Adrenal gland (tissue), 12 donors: Measurements from ENCODE around the gene KLK10. TPM values are rescaled to one million over a fixed set of nuclear protein-coding genes. Genes with fewer than 3 reads are reported as not detected.
"Not testable (repeated sequence)": the region's sequence is repeated elsewhere in the genome, so short reads cannot be mapped to it uniquely, and the experiment has no call there.

Experiments
- DNase-seq, 7 donors: peaks; one replicate each; pipeline ENCODE4 v3.0.0-alpha.2; 2019 to 2020
- H3K27ac ChIP-seq, 5 donors: fragments of 200-600 bp; sonication (generic) in 4 of 5; 1 replicate in 3 of 5; 2 replicates in 2 of 5; pipeline versions ENCODE4 v1.5.1 to v1.8.0; 2016 to 2020; ENCODE audit warnings: mild to moderate bottlenecking in 1 of 5
- H3K27me3 ChIP-seq: fragments of 200-600 bp; 2 replicates; pipeline ENCODE4 v1.8.0; 2021
- H3K36me3 ChIP-seq, 2 donors: fragments of 200-600 bp; replicated peaks in 1 of 2; 1 replicate in 1 of 2; 2 replicates in 1 of 2; pipeline versions ENCODE4 v1.5.1 to v1.8.0; 2018 to 2022
- H3K4me1 ChIP-seq, 2 donors: fragments of 200-600 bp; replicated peaks in 1 of 2; 1 replicate in 1 of 2; 2 replicates in 1 of 2; pipeline versions ENCODE4 v1.5.1 to v1.8.0; 2018 to 2021
- H3K4me3 ChIP-seq, 4 donors: fragments of 200-600 bp; sonication (generic) in 3 of 4; one replicate each; pipeline ENCODE4 v1.5.1; 2016 to 2018
- H3K9me3 ChIP-seq, 3 donors: fragments of 200-600 bp; sonication (generic) in 1 of 3; replicated peaks in 1 of 3; 1 replicate in 2 of 3; 2 replicates in 1 of 3; pipeline versions ENCODE4 v1.5.1 to v1.8.0; 2016 to 2021
- POLR2A ChIP-seq, 2 donors: fragments of 450-650 bp; IDR thresholded peaks; one replicate each; pipeline ENCODE4 v1.6.1; 2017; ENCODE audit warnings: antibody characterized with exemption in 2 of 2, mild to moderate bottlenecking in 2 of 2, moderate library complexity in 1 of 2
- WGBS, 4 donors: extraction: QIAGEN DNeasy Blood & Tissue Kit in 2 of 4; methylation state at CpG; one replicate each; pipeline versions ENCODE4 v1.1.5 to v1.1.7; 2013 to 2017; 5-methylcytosine and 5-hydroxymethylcytosine counted together
- intact Hi-C, 2 donors: fragments of 100-400 bp; cut with DNase I; formaldehyde crosslinking; loops; one replicate each; pipeline versions ENCODE4 v1.14.1 to v1.15.0; 2022 to 2023
- polyA plus RNA-seq, 3 donors: library from polyadenylated mRNA; stranded (reverse); fragments of 200-250 nt in 2 of 3; fragments of 350-450 nt in 1 of 3; fragmentation: Illumina TruSeq in 1 of 3; extraction: RNeasy Lipid Tissue Mini Kit (QIAGEN cat#74804) in 1 of 3; gene quantifications; one replicate each; pipeline ENCODE4 v1.2.3, GENCODE V29; 2013 to 2014
- total RNA-seq, 9 donors: library from RNA; depleted of rRNA in 4 of 9; stranded (reverse); fragments of >200 nt in 4 of 9; fragments of 120-200 nt in 1 of 9; fragmentation: NEBNext Ultra II Directional in 1 of 9; extraction: Animal tissue kit (Norgen Biotek cat#: 25700) in 1 of 9; gene quantifications; one replicate each; pipeline versions ENCODE4 v1.1.0 to v1.2.4, GENCODE V29; 2013 to 2023
- TF ChIP-seq, protein P1 (sequence below), 6 experiments: fragments of 450-650 bp in 4 of 6; fragments of 200-600 bp in 2 of 6; sonication (generic) in 1 of 6; IDR thresholded peaks; 1 replicate in 5 of 6; 2 replicates in 1 of 6; pipeline versions ENCODE4 v1.5.1 to v1.8.0; 2016 to 2021; ENCODE audit warnings: antibody characterized with exemption in 6 of 6, mild to moderate bottlenecking in 2 of 6, moderate library complexity in 1 of 6
- donor health status: healthy with polysubstance abuse.
- donor health status: Bipolar disorder and iron deficiency.
- donor health status: DM: yes; HTN: yes; CAD: no.
- donor health status: DM: no; HTN: no; CAD: no.
- donor health status: DM: no; HTN: no; CAD: no.
- donor health status: DM: yes; HTN: yes; CAD: no.

Gene KLK10
- total and polyA plus RNA-seq, 12 donors: 0.23 to 1.4 (median 0.38) TPM; not detected in 6

DNA sequence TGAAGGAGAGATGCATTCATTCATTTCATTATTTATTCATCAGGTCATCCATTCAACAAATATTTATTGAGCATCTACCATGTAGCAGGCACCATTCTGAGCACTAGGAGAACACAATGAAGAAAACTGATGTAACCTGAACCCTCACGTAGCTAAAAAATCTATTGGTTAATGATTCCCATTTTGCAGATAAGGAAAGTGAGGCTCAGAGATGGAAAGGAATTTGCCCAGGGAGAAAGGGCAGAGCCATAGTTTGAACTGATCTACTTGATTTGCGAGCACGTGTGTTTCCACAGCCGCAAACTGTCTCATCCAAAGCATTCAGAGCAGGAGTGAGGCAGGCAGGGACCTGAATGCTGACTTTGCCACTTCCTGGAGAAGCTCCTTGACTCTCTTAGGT is 20.8 kb downstream of the KLK10 start:
- no peak for TF ChIP-seq POLR2A (IDR thresholded peaks at IDR 0.05)
- TF ChIP-seq, protein P1, sequence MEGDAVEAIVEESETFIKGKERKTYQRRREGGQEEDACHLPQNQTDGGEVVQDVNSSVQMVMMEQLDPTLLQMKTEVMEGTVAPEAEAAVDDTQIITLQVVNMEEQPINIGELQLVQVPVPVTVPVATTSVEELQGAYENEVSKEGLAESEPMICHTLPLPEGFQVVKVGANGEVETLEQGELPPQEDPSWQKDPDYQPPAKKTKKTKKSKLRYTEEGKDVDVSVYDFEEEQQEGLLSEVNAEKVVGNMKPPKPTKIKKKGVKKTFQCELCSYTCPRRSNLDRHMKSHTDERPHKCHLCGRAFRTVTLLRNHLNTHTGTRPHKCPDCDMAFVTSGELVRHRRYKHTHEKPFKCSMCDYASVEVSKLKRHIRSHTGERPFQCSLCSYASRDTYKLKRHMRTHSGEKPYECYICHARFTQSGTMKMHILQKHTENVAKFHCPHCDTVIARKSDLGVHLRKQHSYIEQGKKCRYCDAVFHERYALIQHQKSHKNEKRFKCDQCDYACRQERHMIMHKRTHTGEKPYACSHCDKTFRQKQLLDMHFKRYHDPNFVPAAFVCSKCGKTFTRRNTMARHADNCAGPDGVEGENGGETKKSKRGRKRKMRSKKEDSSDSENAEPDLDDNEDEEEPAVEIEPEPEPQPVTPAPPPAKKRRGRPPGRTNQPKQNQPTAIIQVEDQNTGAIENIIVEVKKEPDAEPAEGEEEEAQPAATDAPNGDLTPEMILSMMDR (IDR thresholded peaks at IDR 0.05): no peak
- Histone ChIP-seq H3K4me1 (no peaks in the 10 kb centered on the region), H3K9me3 (no peaks in the 10 kb centered on the region), H3K27ac (no peak overlapping the region), H3K36me3 (no peaks in the 10 kb centered on the region), H3K27me3 (peaks cover 22% of the 10 kb centered on the region), H3K4me3 (no peak overlapping the region)
- WGBS, 4 donors: 55 to 82% (median 65%) methylated on average over 4 of the region's 4 CpGs
- intact Hi-C loops: no loop called here
- DNase-seq: no peak

DNA sequence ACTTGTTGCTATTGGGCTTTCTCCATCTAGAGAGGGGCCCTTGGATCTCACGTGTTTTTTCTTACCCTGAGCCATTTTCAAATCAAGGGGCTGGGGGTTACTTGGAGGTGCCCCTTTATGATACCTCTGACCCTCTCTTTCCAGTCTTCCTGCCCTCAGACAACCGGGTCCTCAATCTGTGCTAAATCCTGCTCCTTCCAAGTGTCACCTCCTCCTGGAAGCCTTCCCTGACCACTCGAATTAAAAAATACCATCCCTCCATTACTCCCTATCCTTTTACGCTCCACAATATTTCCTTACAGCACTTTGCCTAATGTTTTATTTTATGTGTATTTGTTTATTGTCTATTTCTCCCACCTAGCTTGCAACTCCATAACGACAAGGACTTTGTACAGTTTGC is 21.4 kb downstream of the KLK10 start:
- Histone ChIP-seq H3K27ac (no peak overlapping the region), H3K36me3 (no peaks in the 10 kb centered on the region), H3K9me3 (no peaks in the 10 kb centered on the region), H3K27me3 (peaks cover 18% of the 10 kb centered on the region), H3K4me1 (no peaks in the 10 kb centered on the region), H3K4me3 (no peak overlapping the region)
- no peak for DNase-seq
- 58 to 66% (median 59%) methylated on average over 5 of the region's 5 CpGs for WGBS, 4 donors
- no peak for TF ChIP-seq POLR2A (IDR thresholded peaks at IDR 0.05)
- TF ChIP-seq, protein P1 (IDR thresholded peaks at IDR 0.05): no peak
- intact Hi-C loops: no loop called here

DNA sequence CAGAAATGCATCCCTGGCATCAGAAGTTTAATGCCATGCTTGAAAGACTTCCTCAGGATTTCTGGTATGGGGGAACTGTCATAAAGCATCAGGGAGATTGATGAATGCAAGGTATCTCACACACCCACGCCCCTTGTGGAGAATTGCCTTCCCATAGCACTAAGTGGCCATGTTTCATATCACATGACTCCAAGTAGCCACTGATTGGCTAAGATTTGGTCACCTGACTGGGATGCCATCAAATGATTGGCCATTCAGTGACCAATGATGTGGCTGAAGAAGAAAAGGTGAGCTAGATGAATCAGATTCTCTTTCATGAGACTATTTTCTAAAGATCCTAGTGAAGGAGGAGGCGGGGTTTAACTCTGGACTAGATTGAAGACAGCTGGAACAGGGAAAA is 25.4 kb downstream of the KLK10 start:
- no peak for DNase-seq
- H3K27me3 ChIP-seq: no peaks in the 10 kb centered on the region
- no peaks in the 10 kb centered on the region for H3K9me3 ChIP-seq
- no peak overlapping the region for H3K4me3 ChIP-seq
- no peak overlapping the region for H3K27ac ChIP-seq
- no peak for TF ChIP-seq POLR2A (IDR thresholded peaks at IDR 0.05)
- TF ChIP-seq, protein P1 (IDR thresholded peaks at IDR 0.05): no peak
- no peaks in the 10 kb centered on the region for H3K36me3 ChIP-seq
- H3K4me1 ChIP-seq: no peaks in the 10 kb centered on the region
- WGBS, 4 donors: 72 to 85% (median 75%) methylated on average over 2 of the region's 2 CpGs
- intact Hi-C loops: no loop called here

DNA sequence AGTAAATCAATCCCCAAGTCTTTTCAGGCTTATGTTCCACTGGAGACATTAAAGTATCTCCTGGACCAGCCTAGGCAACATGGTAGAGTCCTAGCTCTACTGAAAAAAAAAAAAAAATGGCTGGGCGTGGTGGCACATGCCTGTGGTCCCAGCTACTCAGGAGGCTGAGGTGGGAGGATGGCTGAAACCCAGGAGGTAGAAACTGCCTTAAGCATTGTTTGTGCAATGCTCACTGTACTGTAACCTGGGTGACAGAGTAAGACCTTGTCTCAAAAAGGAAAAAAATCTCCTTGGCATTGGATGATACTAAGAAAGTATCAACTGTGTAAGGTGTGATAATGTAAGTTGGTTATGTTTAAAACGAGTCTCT is 26.9 kb downstream of the KLK10 start:
- H3K9me3 ChIP-seq: no peaks in the 10 kb centered on the region
- WGBS, 4 donors: 55 to 65% (median 60%) methylated on average over 2 of the region's 2 CpGs
- TF ChIP-seq, protein P1 (IDR thresholded peaks at IDR 0.05): no peak
- no peak for TF ChIP-seq POLR2A (IDR thresholded peaks at IDR 0.05)
- H3K27me3 ChIP-seq: no peaks in the 10 kb centered on the region
- H3K4me3 ChIP-seq: no peak overlapping the region
- DNase-seq: no peak
- H3K4me1 ChIP-seq: no peaks in the 10 kb centered on the region
- H3K36me3 ChIP-seq: no peaks in the 10 kb centered on the region
- H3K27ac ChIP-seq: no peak overlapping the region
- intact Hi-C loops: no loop called here

DNA sequence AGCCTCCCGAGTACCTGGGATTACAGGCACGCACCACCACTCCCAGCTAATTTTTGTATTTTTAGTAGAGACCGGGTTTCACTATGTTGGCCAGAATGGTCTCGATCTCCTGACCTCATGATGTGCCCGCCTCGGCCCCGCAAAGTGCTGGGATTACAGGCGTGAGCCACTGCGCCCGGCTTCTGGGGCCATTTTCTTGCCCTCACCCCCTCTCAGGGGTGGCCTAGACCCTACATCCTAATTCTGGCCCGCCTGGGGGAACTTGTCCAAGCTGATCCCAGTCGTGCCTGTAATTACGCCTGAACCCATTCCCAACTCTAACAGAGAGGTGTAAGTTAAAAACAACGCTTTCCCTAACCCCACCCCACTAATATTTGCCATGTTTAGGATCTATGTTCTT is 35.1 kb downstream of the KLK10 start:
- DNase-seq, H3K9me3 ChIP-seq, H3K27me3 ChIP-seq, H3K4me1 ChIP-seq, H3K4me3 ChIP-seq, intact Hi-C loops, H3K36me3 ChIP-seq, H3K27ac ChIP-seq: not testable (repeated sequence)
- 82 to 83% (median 82%) methylated on average over 14 of the region's 14 CpGs for WGBS, 4 donors
